Measurements from ENCODE around the gene COL12A1. TPM values are rescaled to one million over a fixed set of nuclear protein-coding genes. Genes with fewer than 3 reads are reported as not detected.

Gene COL12A1
- total and polyA plus RNA-seq, 2 experiments from 2014 or later, result 9.2 to 49.0 TPM

DNA sequence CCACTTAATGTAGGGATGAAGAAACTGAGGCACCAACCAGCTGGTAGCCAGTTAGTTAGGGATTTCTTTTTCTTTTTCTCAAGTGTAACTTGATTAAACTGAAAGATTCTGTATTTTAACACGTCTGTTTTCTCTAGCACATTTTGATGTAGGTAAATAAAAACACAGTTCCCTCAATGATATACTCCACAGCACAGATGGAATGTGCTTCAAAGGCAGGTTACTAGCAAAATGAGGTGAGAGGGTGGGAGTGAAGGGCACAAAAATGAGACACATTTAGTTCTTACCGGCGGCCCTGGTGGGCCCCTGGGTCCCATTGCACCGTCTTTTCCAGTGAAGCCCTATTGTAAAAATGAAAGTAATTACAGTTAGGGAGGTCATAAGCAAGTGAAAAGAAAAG lies 108.9 kb downstream of the COL12A1 start:
- H3K27ac ChIP-seq, result no peak overlapping the region
- TF ChIP-seq, protein P1, sequence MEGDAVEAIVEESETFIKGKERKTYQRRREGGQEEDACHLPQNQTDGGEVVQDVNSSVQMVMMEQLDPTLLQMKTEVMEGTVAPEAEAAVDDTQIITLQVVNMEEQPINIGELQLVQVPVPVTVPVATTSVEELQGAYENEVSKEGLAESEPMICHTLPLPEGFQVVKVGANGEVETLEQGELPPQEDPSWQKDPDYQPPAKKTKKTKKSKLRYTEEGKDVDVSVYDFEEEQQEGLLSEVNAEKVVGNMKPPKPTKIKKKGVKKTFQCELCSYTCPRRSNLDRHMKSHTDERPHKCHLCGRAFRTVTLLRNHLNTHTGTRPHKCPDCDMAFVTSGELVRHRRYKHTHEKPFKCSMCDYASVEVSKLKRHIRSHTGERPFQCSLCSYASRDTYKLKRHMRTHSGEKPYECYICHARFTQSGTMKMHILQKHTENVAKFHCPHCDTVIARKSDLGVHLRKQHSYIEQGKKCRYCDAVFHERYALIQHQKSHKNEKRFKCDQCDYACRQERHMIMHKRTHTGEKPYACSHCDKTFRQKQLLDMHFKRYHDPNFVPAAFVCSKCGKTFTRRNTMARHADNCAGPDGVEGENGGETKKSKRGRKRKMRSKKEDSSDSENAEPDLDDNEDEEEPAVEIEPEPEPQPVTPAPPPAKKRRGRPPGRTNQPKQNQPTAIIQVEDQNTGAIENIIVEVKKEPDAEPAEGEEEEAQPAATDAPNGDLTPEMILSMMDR (IDR thresholded peaks at IDR 0.05; ENCODE audit: poor library complexity), result no peak
- TF ChIP-seq EZH2phosphoT487 (IDR thresholded peaks at IDR 0.05; ENCODE audit: low read depth, severe bottlenecking, unreplicated experiment), result no peak
- no peak for TF ChIP-seq EZH2 (IDR thresholded peaks at IDR 0.05; ENCODE audit: borderline replicate concordance)
- no peak overlapping the region for H3K4me3 ChIP-seq
- H3K9me3 ChIP-seq (ENCODE audit: low read depth), result no peaks in the 10 kb centered on the region
- H3K36me3 ChIP-seq (replicated peaks; ENCODE audit: insufficient read depth, low read depth), result no peaks in the 10 kb centered on the region
- no peaks in the 10 kb centered on the region for H3K9me2 ChIP-seq (replicated peaks; ENCODE audit: insufficient read depth)
- H3K27me3 ChIP-seq, result no peaks in the 10 kb centered on the region
- H4K20me1 ChIP-seq (ENCODE audit: insufficient read depth, poor library complexity, severe bottlenecking), result no peaks in the 10 kb centered on the region
- H3K4me1 ChIP-seq (ENCODE audit: insufficient read depth), result peaks cover 7% of the 10 kb centered on the region
- no peak overlapping the region for H3K4me2 ChIP-seq
- H2AFZ ChIP-seq, result no peak overlapping the region
- WGBS (ENCODE audit: low lambda C conversion rate, missing lambda C conversion rate), result 73% methylated on average over 4 of the region's 4 CpGs
- DNase-seq (ENCODE audit: low spot score), result no peak
- no peaks in the 10 kb centered on the region for H3K79me2 ChIP-seq

DNA sequence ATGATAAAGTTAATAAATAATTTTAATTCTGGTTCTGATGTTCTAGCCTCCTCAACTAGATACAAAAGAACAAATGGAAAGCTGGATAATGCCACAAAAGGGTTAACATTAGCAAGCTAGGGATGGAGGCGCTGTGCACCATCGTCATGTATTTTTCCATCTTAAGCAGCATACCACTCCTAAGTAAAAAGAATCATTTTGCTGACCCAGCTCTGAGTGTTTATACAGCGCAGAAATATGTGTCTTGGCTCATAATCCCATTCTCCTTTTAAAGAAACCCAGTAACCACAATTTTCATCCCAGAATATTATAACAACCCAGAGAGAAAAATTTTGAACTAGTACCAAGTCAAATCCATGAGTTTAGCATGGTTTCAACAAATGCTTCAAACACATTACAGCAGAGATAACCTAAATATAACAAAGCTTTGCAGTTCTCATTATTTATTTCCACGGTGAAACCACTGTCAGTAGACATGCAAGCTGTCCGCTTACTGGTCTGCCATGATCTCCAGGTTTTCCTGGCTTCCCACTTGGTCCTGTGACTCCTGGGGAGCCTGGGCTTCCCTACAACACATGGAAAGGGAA lies 111.1 kb downstream of the COL12A1 start:
- H3K27me3 ChIP-seq, result no peaks in the 10 kb centered on the region
- H3K4me3 ChIP-seq, result no peak overlapping the region
- peaks cover 21% of the 10 kb centered on the region for H3K4me1 ChIP-seq (ENCODE audit: insufficient read depth)
- peak overlapping the region; percentile 11 for H3K4me2 ChIP-seq
- no peaks in the 10 kb centered on the region for H3K9me3 ChIP-seq (ENCODE audit: low read depth)
- peak; percentile 50 for DNase-seq (ENCODE audit: low spot score)
- no peaks in the 10 kb centered on the region for H3K79me2 ChIP-seq
- H2AFZ ChIP-seq, result no peak overlapping the region
- WGBS (ENCODE audit: low lambda C conversion rate, missing lambda C conversion rate), result 49% methylated on average over 5 of the region's 5 CpGs
- H3K9me2 ChIP-seq (replicated peaks; ENCODE audit: insufficient read depth), result no peaks in the 10 kb centered on the region
- peak overlapping the region; percentile 51 for H3K27ac ChIP-seq
- H3K36me3 ChIP-seq (replicated peaks; ENCODE audit: insufficient read depth, low read depth), result no peaks in the 10 kb centered on the region
- TF ChIP-seq EZH2 (IDR thresholded peaks at IDR 0.05; ENCODE audit: borderline replicate concordance), result no peak
- TF ChIP-seq, protein P1 (IDR thresholded peaks at IDR 0.05; ENCODE audit: poor library complexity), result no peak
- TF ChIP-seq EZH2phosphoT487 (IDR thresholded peaks at IDR 0.05; ENCODE audit: low read depth, severe bottlenecking, unreplicated experiment), result no peak
- no peaks in the 10 kb centered on the region for H4K20me1 ChIP-seq (ENCODE audit: insufficient read depth, poor library complexity, severe bottlenecking)

DNA sequence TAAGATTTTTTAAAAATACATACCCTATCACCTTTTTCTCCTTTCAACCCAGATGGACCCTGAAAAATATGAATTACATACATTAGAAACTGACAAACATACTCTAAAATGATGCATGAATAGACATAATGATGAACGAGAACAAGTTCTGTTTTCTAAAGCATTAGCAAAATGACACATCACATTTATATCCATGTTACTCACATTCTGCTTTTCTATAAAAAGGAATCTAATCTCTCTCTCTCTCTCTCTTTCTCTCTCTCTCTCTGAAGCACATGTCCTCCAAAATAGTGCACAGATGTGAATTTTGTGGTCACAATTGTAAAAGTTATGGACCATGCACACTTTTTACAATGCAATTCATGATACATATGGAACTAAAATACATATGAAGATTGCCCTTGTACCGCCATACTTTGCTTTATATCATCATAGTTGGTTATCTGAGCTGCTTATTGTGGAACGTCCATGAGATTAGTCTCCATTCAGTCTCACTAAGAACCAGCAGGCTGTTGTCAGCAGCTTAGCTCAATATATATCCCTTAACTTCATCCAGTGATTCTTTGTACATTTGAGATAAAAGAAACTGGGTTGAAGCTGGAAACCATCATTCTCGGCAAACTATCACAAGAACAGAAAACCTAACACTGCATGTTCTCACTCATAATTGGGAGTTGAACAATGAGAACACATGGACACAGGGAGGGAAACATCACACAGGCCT lies 114.2 kb downstream of the COL12A1 start:
- no peaks in the 10 kb centered on the region for H3K9me2 ChIP-seq (replicated peaks; ENCODE audit: insufficient read depth)
- no peak overlapping the region for H2AFZ ChIP-seq
- TF ChIP-seq, protein P1 (IDR thresholded peaks at IDR 0.05; ENCODE audit: poor library complexity), result no peak
- no peak for TF ChIP-seq EZH2phosphoT487 (IDR thresholded peaks at IDR 0.05; ENCODE audit: low read depth, severe bottlenecking, unreplicated experiment)
- no peak for TF ChIP-seq EZH2 (IDR thresholded peaks at IDR 0.05; ENCODE audit: borderline replicate concordance)
- H3K4me2 ChIP-seq, result no peak overlapping the region
- WGBS (ENCODE audit: low lambda C conversion rate, missing lambda C conversion rate), result 74% methylated on average over 4 of the region's 4 CpGs
- no peaks in the 10 kb centered on the region for H3K27me3 ChIP-seq
- no peaks in the 10 kb centered on the region for H3K36me3 ChIP-seq (replicated peaks; ENCODE audit: insufficient read depth, low read depth)
- no peak overlapping the region for H3K27ac ChIP-seq
- H4K20me1 ChIP-seq (ENCODE audit: insufficient read depth, poor library complexity, severe bottlenecking), result no peaks in the 10 kb centered on the region
- no peak overlapping the region for H3K4me3 ChIP-seq
- no peak for DNase-seq (ENCODE audit: low spot score)
- H3K4me1 ChIP-seq (ENCODE audit: insufficient read depth), result peaks cover 18% of the 10 kb centered on the region
- H3K79me2 ChIP-seq, result no peaks in the 10 kb centered on the region
- H3K9me3 ChIP-seq (ENCODE audit: low read depth), result no peaks in the 10 kb centered on the region
